ENCODE measurements around the gene RIPOR3. TPM values are rescaled to one million over a fixed set of nuclear protein-coding genes. Genes with fewer than 3 reads are reported as not detected.

RIPOR3 gene
- total and polyA plus RNA-seq, 9 of the 15 experiments (the other 6 are each of a cell fraction or from before 2014, with no cell fraction given), result 3.3 to 62.7 (median 21.4) TPM

- TF ChIP-seq FOXP4 (CRISPR knock-in tag; IDR thresholded peaks at IDR 0.05; ENCODE audit: borderline replicate concordance), result no peak
- no peak for TF ChIP-seq ZNF444 (CRISPR knock-in tag; IDR thresholded peaks at IDR 0.05)
- no peak for TF ChIP-seq ZNF217 (CRISPR knock-in tag; IDR thresholded peaks at IDR 0.05)
- no peak for TF ChIP-seq CHCHD3 (CRISPR knock-in tag; IDR thresholded peaks at IDR 0.05)
- TF ChIP-seq RAD21 (CRISPR knock-in tag; conservative IDR thresholded peaks at IDR 0.05 in 1 of 2, IDR thresholded peaks at IDR 0.05 in 1 of 2), result no peak
- TF ChIP-seq NUFIP1 (IDR thresholded peaks at IDR 0.05; ENCODE audit: partially characterized antibody), result no peak
- TF ChIP-seq PRMT5 (CRISPR knock-in tag; IDR thresholded peaks at IDR 0.05), result no peak
- no peak for TF ChIP-seq SMARCA5 (IDR thresholded peaks at IDR 0.05)
- TF ChIP-seq ZNF75A (CRISPR knock-in tag; IDR thresholded peaks at IDR 0.05), result no peak
- TF ChIP-seq ZZZ3 (IDR thresholded peaks at IDR 0.05), result no peak
- no peak for TF ChIP-seq NR2C2 (CRISPR knock-in tag; IDR thresholded peaks at IDR 0.05)
- TF ChIP-seq NR2C2 (tag; IDR thresholded peaks at IDR 0.05), result no peak
- no peak for TF ChIP-seq FUS (optimal IDR thresholded peaks at IDR 0.05; ENCODE audit: low read depth, low read length)
- TF ChIP-seq ILK (tag; IDR thresholded peaks at IDR 0.05; ENCODE audit: borderline replicate concordance, low read depth), result no peak
- TF ChIP-seq KLF1 (tag; IDR thresholded peaks at IDR 0.05), result no peak
- peak; percentile 65; the same call in 1 of the 2 replicates for TF ChIP-seq NKRF (IDR thresholded peaks at IDR 0.05; ENCODE audit: borderline replicate concordance)
- no peak for TF ChIP-seq RB1 (IDR thresholded peaks at IDR 0.05; ENCODE audit: low read depth)
- no peak for TF ChIP-seq IFI16 (CRISPR knock-in tag; IDR thresholded peaks at IDR 0.05)
- TF ChIP-seq ZNF324 (CRISPR knock-in tag; IDR thresholded peaks at IDR 0.05), result no peak
- TF ChIP-seq KLF16 (IDR thresholded peaks at IDR 0.05), result no peak
- no peak for TF ChIP-seq SREBF2 (CRISPR knock-in tag; IDR thresholded peaks at IDR 0.05)
- no peak for TF ChIP-seq ELF2 (CRISPR knock-in tag; IDR thresholded peaks at IDR 0.05)
- TF ChIP-seq HNRNPLL (IDR thresholded peaks at IDR 0.05; ENCODE audit: low read depth, low read length, poor library complexity, severe bottlenecking), result no peak
- TF ChIP-seq MYBL2 (IDR thresholded peaks at IDR 0.05; ENCODE audit: low read depth), result no peak
- TF ChIP-seq MYBL2 (CRISPR knock-in tag; IDR thresholded peaks at IDR 0.05; ENCODE audit: borderline replicate concordance), result no peak
- TF ChIP-seq KDM1A (IDR thresholded peaks at IDR 0.05), result peak; percentile 77 to 81
- no peak for TF ChIP-seq GABPB2 (CRISPR knock-in tag; conservative IDR thresholded peaks at IDR 0.05)
- TF ChIP-seq STAT5A (IDR thresholded peaks at IDR 0.05; ENCODE audit: borderline replicate concordance, low read length), result no peak
- no peak for TF ChIP-seq POLR2AphosphoS5 (IDR thresholded peaks at IDR 0.05; ENCODE audit: control insufficient read depth, insufficient read depth, low read depth, low read length)
Measured at GRCh38 chr20:50558483-50558925, 132.8 kb downstream of the RIPOR3 start (continued).

All from K562 (cell line).